ENCODE results near the gene RTN4.

- TF ChIP-seq CTCF (IDR thresholded peaks at IDR 0.05 in 8 of 11, conservative IDR thresholded peaks at IDR 0.05 in 3 of 11) (peak in 1 of 11 experiments; percentile 4), POLR2A (IDR thresholded peaks at IDR 0.05) (no peak)
Measured at GRCh38 chr2:55052129-55053061, 2.1 kb upstream of the RTN4 start.

Data from spleen (tissue), 7 donors.